Upper lobe of right lung (tissue), 1 donor: ENCODE data around the gene GNAI2. TPM values are rescaled to one million over a fixed set of nuclear protein-coding genes. Genes with fewer than 3 reads are reported as not detected.
"Not testable (repeated sequence)": the region's sequence is repeated elsewhere in the genome, so short reads cannot be mapped to it uniquely, and the experiment has no call there.

Experiments used
- ATAC-seq: fragments of 200-7000 bp; cut with Tn5 transposase; one replicate; pipeline ENCODE4 v1.9.1; 2020; ENCODE audit warnings: mild to moderate bottlenecking, moderate library complexity
- DNase-seq: peaks from one replicate; pipeline ENCODE4 v3.0.0-alpha.2; 2020
- H3K27ac ChIP-seq: fragments of 200-600 bp; one replicate; pipeline ENCODE4 v1.8.0; 2022
- H3K27me3 ChIP-seq: fragments of 200-600 bp; one replicate; pipeline ENCODE4 v1.8.0; 2022; ENCODE audit warnings: mild to moderate bottlenecking
- H3K36me3 ChIP-seq: fragments of 200-600 bp; one replicate; pipeline ENCODE4 v1.8.0; 2022
- H3K4me1 ChIP-seq: fragments of 200-600 bp; one replicate; pipeline ENCODE4 v1.8.0; 2022
- H3K4me3 ChIP-seq: fragments of 200-600 bp; one replicate; pipeline ENCODE4 v1.8.0; 2022; ENCODE audit warnings: mild to moderate bottlenecking
- H3K9me3 ChIP-seq: fragments of 200-600 bp; one replicate; pipeline ENCODE4 v1.8.0; 2022
- intact Hi-C: fragments of 100-400 bp; cut with DNase I; formaldehyde crosslinking; loops from one replicate; pipeline ENCODE4 v1.11.0; 2022
- total RNA-seq: library from RNA; stranded (reverse); fragmentation: NEBNext Ultra II Directional; extraction: Animal tissue kit (Norgen Biotek cat#: 25700); gene quantifications from one replicate; pipeline ENCODE4 v1.2.1, GENCODE V29; 2021
- TF ChIP-seq, protein P1 (sequence below): fragments of 200-600 bp; IDR thresholded peaks from one replicate; pipeline ENCODE4 v1.8.0; 2022; ENCODE audit warnings: antibody characterized with exemption
- donor health status: DM: no; HTN: yes; CAD: no; lungs with severe emphysema.

Gene GNAI2
- total RNA-seq, 1 donor from 2014 or later = 321 TPM

DNA sequence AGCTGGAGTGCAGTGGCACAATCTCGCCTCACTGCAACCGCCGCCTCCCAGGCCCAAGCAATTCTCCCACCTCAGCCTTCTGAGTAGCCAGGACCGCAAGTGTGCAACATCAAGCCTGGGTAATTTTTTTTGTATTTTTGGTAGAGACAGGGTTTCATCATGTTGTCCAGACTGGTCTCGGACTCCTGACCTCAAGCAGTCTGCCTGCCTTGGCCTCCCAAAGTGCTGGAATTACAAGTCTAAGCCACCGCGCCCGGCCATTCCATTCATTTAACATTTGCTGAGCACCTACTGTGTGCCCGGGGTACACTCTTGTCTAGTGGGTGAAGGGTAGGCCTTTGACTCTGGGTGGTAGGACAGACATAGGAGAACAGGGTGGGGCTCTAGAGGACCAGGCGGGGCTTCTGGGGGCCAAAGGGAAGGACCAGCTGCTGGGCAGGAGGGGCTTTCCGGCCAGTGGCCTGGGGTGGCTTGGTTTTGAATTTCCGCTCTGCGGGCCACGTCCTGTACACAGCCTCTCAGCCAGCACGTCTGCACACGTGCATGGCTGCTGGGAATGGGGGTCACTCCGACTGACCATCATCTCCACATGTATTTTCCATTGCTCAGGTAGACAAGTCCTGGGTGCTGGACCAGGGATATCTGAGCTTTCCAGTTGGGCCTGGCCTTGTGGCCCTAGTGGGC is 28.5 kb upstream of the GNAI2 start:
- Histone ChIP-seq H3K27ac (no peak overlapping the region), H3K9me3 (no peaks in the 10 kb centered on the region), H3K4me1 (peaks cover 14% of the 10 kb centered on the region), H3K36me3 (no peaks in the 10 kb centered on the region), H3K27me3 (peaks cover 34% of the 10 kb centered on the region), H3K4me3 (no peak overlapping the region)
- ATAC-seq = no peak
- TF ChIP-seq, protein P1, sequence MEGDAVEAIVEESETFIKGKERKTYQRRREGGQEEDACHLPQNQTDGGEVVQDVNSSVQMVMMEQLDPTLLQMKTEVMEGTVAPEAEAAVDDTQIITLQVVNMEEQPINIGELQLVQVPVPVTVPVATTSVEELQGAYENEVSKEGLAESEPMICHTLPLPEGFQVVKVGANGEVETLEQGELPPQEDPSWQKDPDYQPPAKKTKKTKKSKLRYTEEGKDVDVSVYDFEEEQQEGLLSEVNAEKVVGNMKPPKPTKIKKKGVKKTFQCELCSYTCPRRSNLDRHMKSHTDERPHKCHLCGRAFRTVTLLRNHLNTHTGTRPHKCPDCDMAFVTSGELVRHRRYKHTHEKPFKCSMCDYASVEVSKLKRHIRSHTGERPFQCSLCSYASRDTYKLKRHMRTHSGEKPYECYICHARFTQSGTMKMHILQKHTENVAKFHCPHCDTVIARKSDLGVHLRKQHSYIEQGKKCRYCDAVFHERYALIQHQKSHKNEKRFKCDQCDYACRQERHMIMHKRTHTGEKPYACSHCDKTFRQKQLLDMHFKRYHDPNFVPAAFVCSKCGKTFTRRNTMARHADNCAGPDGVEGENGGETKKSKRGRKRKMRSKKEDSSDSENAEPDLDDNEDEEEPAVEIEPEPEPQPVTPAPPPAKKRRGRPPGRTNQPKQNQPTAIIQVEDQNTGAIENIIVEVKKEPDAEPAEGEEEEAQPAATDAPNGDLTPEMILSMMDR = no peak
- no peak for DNase-seq
- intact Hi-C loops = no loop called here

DNA sequence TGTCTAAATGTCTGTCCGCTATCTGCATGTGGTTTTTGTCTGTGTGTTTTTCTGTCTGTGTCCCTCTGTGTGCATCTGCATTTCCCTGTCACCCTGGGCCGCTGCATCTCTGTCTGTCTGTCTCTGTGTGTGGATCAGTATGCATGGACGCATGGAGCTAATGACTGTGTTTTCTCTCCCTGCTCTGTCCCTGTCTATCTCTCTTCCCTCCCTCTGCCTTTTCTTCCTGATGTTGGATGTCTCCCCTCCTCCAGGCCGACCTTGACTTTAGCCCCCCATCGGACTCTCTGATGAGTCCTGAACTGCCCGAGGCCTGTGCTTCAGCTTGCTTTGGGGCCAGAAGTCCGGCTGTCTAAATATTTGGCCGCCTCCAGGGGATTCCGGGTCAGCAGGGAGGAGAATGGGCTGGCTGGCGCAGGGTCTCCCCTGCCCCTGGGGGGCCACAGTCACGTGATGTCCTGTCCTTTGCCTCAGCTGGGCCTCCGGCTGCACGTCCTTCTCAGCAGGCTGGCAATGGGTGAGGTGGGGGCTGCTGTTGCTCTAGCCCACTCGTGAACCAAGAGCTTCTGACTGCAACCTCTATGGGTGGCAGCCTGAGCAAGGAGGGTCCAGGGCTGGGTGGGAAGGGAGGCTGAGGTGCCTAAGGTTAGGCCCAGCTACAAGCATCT is 27.2 kb upstream of the GNAI2 start:
- ATAC-seq (no peak), DNase-seq (no peak)
- intact Hi-C loops = no loop called here
- peaks cover 14% of the 10 kb centered on the region for H3K4me1 ChIP-seq
- H3K9me3 ChIP-seq = no peaks in the 10 kb centered on the region
- H3K36me3 ChIP-seq = no peaks in the 10 kb centered on the region
- H3K4me3 ChIP-seq = no peak overlapping the region
- no peak overlapping the region for H3K27ac ChIP-seq
- TF ChIP-seq, protein P1 = no peak
- H3K27me3 ChIP-seq = peaks cover 23% of the 10 kb centered on the region

DNA sequence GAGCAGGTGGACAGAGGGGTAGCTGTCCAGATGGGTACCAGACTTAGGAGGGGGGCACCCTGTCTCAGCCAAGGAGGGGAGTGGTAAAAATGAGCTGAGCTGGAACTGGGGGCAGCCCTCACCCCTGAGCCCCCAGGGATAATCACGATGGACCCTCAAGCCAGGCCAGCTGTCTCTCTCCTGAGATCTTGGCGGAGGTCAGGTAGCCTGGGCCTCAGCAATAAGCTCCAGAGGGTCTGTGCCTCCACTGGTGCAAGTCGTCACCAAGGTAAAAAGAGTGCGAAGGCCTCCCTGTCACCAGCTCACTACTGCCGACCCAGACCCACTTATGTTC is 25.9 kb upstream of the GNAI2 start:
- H3K27ac ChIP-seq = no peak overlapping the region
- H3K4me3 ChIP-seq = no peak overlapping the region
- intact Hi-C loops = no loop called here
- ATAC-seq (no peak), DNase-seq (no peak)
- H3K36me3 ChIP-seq = no peaks in the 10 kb centered on the region
- H3K9me3 ChIP-seq = no peaks in the 10 kb centered on the region
- peaks cover 9% of the 10 kb centered on the region for H3K27me3 ChIP-seq
- TF ChIP-seq, protein P1 = no peak
- peaks cover 7% of the 10 kb centered on the region for H3K4me1 ChIP-seq

DNA sequence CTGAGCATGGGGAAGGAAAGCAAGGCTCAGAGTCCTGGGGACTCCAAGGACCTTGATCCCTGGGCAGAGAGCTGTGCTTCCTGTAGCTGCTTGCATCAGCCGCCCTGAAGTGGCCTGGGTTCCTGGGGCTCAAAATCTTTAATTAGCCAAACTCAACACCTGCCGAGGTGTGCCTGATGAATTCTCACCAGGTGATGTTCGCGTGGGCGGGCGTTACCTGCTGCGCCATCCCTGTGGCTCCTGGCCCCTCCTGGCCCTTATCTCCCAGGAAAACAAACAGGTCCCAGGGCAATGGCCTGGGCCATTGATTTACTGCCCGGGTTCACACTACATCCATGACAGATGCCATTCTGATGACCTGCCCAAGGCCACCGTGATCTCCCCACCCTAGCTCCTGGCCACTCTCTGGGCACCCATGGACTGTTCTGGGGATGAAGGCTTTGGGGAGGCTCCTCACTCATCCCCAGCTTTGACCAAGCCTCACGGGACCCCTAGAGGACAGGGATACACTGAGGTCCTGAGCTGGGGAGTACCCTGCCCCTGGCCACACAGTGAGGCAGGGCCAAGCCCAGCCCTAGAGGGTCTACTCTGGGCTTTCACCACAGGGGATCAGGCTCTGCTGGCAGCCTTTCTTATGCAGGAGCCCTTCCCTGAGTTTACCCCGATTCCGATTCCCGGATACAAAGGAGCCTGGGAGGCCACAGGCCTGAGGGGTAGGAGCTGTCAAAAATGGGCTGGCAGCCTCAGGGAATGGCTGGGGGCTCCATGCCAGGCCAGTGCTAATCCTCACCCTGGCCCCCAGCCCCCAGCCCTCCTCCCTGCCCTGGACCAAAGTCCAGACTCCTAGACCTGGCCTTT is 25.3 kb upstream of the GNAI2 start:
- no peak for ATAC-seq
- peaks cover under 1% of the 10 kb centered on the region for H3K4me1 ChIP-seq
- H3K27me3 ChIP-seq = peaks cover 3% of the 10 kb centered on the region
- TF ChIP-seq, protein P1 = no peak
- no peaks in the 10 kb centered on the region for H3K9me3 ChIP-seq
- H3K27ac ChIP-seq = no peak overlapping the region
- DNase-seq = no peak
- no peak overlapping the region for H3K4me3 ChIP-seq
- no peaks in the 10 kb centered on the region for H3K36me3 ChIP-seq
- intact Hi-C loops = no loop called here

DNA sequence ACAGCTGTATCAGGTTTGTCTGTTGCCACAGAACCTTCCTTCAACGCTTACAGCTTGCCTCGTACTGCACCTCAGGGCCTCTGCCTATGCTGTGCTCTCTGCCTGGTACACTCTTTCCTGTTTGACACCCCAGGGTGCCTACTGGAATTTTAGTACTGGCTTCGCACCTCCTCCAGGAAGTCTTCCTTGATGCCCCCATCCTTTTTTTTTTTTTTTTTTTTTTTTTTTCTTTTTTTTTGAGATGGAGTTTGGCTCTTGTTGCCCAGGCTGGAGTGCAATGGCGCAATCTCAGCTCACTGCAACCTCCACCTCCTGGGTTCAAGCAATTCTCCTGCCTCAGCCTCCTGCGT is 24.7 kb upstream of the GNAI2 start:
- H3K27me3 ChIP-seq, H3K27ac ChIP-seq, DNase-seq, ATAC-seq, H3K9me3 ChIP-seq, H3K4me1 ChIP-seq, H3K36me3 ChIP-seq, H3K4me3 ChIP-seq, intact Hi-C loops: not testable (repeated sequence)

DNA sequence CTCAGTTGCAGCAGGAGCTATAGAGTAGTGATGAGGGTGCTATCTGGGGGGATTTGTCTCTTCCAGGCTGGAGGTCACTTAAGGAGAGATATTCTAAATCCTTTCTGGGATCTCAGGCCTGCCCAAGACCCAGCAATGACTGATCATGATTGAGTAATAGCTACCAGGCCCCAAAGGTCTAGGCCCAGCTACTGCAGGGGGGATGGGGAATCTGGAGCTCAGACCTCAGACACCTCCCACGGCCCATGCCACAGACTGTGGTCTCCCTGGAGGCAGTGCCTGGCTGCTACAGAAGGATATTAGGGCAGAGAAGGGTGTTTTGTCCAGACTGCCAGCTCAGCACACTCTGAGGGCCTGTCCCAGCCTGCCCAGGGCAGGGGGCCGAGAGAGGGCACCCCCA is 24.1 kb upstream of the GNAI2 start:
- no peaks in the 10 kb centered on the region for H3K9me3 ChIP-seq
- no peak overlapping the region for H3K27ac ChIP-seq
- H3K4me1 ChIP-seq = no peaks in the 10 kb centered on the region
- ATAC-seq (no peak), DNase-seq (no peak)
- TF ChIP-seq, protein P1 = no peak
- no peaks in the 10 kb centered on the region for H3K36me3 ChIP-seq
- intact Hi-C loops = no loop called here
- H3K4me3 ChIP-seq = no peak overlapping the region
- no peaks in the 10 kb centered on the region for H3K27me3 ChIP-seq
